ENCODE data around the gene COL4A1.

DNA sequence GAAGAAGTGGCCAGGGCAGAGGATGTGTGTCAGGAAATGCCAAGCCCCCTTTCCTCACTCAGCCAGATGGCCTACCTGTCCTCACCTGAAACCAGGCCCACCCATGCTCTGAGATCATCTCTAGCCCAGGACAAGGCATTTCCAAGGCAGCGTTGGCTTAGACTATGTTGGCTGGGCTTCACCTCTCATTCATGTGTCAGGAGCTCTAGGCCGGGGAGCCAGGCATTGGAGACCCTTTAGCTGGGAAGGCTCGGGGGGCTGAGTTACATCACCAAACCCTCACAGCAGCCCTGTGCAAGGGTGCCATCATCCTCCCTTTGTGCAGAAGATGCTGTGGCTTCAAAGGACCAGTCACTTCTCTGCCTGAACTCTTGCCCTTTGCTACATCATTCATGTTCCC lies 40.1 kb upstream of the COL4A1 start:
- TF ChIP-seq, protein P1, sequence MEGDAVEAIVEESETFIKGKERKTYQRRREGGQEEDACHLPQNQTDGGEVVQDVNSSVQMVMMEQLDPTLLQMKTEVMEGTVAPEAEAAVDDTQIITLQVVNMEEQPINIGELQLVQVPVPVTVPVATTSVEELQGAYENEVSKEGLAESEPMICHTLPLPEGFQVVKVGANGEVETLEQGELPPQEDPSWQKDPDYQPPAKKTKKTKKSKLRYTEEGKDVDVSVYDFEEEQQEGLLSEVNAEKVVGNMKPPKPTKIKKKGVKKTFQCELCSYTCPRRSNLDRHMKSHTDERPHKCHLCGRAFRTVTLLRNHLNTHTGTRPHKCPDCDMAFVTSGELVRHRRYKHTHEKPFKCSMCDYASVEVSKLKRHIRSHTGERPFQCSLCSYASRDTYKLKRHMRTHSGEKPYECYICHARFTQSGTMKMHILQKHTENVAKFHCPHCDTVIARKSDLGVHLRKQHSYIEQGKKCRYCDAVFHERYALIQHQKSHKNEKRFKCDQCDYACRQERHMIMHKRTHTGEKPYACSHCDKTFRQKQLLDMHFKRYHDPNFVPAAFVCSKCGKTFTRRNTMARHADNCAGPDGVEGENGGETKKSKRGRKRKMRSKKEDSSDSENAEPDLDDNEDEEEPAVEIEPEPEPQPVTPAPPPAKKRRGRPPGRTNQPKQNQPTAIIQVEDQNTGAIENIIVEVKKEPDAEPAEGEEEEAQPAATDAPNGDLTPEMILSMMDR (IDR thresholded peaks at IDR 0.05) = no peak
- no peak for TF ChIP-seq POLR2A (IDR thresholded peaks at IDR 0.05)

All from heart left ventricle (tissue), 13 donors.